Lower leg skin (tissue), 3 donors: Measurements from ENCODE around the gene NR1H2.

ENCODE experiments used
- POLR2A ChIP-seq, 2 donors: fragments of 450-650 bp; IDR thresholded peaks; one replicate each; pipeline ENCODE4 v1.6.1; 2016 to 2017; ENCODE audit warnings: antibody characterized with exemption in 2 of 2, mild to moderate bottlenecking in 1 of 2, moderate library complexity in 1 of 2
- TF ChIP-seq, protein P1 (sequence below), 3 donors: fragments of 450-650 bp; IDR thresholded peaks; one replicate each; pipeline ENCODE4 v1.5.1; 2016; ENCODE audit warnings: antibody characterized with exemption in 3 of 3, mild to moderate bottlenecking in 3 of 3, moderate library complexity in 2 of 3

DNA sequence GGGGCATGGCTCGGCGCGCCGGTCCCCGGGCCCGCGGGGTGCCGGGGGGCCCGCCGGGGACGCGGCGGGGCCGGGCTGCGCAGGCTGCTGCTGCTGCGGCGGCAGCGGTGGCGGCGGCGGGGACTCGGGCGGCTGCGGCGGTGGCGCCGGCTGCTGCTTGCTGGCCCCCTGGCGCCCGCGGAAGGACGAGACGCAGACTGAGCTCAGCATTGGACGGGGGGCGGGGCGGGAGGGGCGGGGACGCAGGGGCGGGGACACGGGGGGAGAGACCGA is 47.4 kb upstream of the NR1H2 start:
- TF ChIP-seq, protein P1, sequence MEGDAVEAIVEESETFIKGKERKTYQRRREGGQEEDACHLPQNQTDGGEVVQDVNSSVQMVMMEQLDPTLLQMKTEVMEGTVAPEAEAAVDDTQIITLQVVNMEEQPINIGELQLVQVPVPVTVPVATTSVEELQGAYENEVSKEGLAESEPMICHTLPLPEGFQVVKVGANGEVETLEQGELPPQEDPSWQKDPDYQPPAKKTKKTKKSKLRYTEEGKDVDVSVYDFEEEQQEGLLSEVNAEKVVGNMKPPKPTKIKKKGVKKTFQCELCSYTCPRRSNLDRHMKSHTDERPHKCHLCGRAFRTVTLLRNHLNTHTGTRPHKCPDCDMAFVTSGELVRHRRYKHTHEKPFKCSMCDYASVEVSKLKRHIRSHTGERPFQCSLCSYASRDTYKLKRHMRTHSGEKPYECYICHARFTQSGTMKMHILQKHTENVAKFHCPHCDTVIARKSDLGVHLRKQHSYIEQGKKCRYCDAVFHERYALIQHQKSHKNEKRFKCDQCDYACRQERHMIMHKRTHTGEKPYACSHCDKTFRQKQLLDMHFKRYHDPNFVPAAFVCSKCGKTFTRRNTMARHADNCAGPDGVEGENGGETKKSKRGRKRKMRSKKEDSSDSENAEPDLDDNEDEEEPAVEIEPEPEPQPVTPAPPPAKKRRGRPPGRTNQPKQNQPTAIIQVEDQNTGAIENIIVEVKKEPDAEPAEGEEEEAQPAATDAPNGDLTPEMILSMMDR (IDR thresholded peaks at IDR 0.05), result no peak
- no peak for TF ChIP-seq POLR2A (IDR thresholded peaks at IDR 0.05)
